Progenitor cell of endocrine pancreas (in vitro differentiated cells): ENCODE measurements around the gene TEX13D. TPM values are rescaled to one million over a fixed set of nuclear protein-coding genes. Genes with fewer than 3 reads are reported as not detected.
"Not testable (repeated sequence)": the region's sequence is repeated elsewhere in the genome, so short reads cannot be mapped to it uniquely, and the experiment has no call there.

ENCODE experiments used
- DNase-seq: peaks from one replicate; pipeline ENCODE4 v3.0.0; 2021; ENCODE audit warnings: low spot score; ENCODE audit not compliant: unreplicated experiment
- H3K27ac Mint-ChIP-seq: 2 replicates; pipeline ENCODE4 v1.8.0; 2021; ENCODE audit warnings: mild to moderate bottlenecking, moderate library complexity, mixed read lengths
- H3K27me3 Mint-ChIP-seq: 2 replicates; pipeline ENCODE4 v1.8.0; 2021; ENCODE audit warnings: mixed read lengths
- H3K36me3 Mint-ChIP-seq: 2 replicates; pipeline ENCODE4 v1.8.0; 2022; ENCODE audit warnings: mixed read lengths; ENCODE audit not compliant: insufficient read depth
- H3K4me1 Mint-ChIP-seq: 2 replicates; pipeline ENCODE4 v1.8.0; 2021; ENCODE audit warnings: low read depth, mixed read lengths
- H3K4me3 Mint-ChIP-seq: 2 replicates; pipeline ENCODE4 v1.8.0; 2021; ENCODE audit warnings: low read depth, mild to moderate bottlenecking, moderate library complexity, mixed read lengths
- H3K9me3 Mint-ChIP-seq: 2 replicates; pipeline ENCODE4 v1.8.0; 2021; ENCODE audit warnings: low read depth, mixed read lengths
- CTCF ChIP-seq: fragments of 200-600 bp; sonication (generic); IDR thresholded peaks from one replicate; pipeline ENCODE4 v1.5.0; 2021; ENCODE audit warnings: antibody characterized with exemption, mild to moderate bottlenecking; ENCODE audit not compliant: unreplicated experiment
- total RNA-seq: library from RNA; stranded (reverse); gene quantifications from 2 replicates; pipeline ENCODE4 v1.2.1, GENCODE V29; 2021

Gene TEX13D
- total RNA-seq, 1 donor from 2014 or later = not detected

DNA sequence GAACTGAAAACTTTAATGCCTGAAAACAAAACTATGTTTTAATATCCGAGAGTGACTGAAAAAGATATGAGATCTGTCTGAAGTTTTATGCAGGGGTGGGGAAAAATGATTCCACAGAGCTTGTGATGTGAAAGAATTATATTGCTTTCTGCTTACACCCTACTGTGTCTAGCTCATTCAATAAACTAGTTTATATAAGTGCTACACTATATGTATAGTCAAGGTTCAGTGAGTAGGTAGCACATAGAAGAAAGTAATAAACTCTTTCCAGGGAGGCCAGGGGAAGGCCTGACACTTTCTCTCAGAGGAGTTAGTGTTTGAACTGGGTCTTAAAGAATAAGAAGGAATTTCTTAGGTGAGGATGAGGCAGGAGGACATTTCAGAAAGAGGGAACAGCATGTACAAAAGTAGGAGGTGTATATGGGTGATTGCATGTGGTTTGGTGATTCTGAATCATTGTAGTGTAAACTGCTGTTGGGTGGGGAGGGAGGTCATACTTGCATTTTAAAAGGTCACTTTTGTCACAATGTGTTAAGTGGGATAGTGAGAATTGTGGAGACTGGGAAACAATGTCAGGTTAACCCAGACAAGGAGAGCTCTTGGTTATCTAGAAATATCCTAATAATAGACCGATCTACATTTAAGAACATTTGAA, 25.1 kb upstream of the TEX13D start:
- no peaks in the 10 kb centered on the region for H3K36me3 Mint-ChIP-seq
- H3K4me1 Mint-ChIP-seq = peaks cover 2% of the 10 kb centered on the region
- no peak overlapping the region for H3K27ac Mint-ChIP-seq
- DNase-seq = no peak
- H3K4me3 Mint-ChIP-seq = no peak overlapping the region
- no peak for TF ChIP-seq CTCF
- no peaks in the 10 kb centered on the region for H3K27me3 Mint-ChIP-seq
- H3K9me3 Mint-ChIP-seq = peaks cover 6% of the 10 kb centered on the region

- DNase-seq = no peak
- peaks cover 5% of the 10 kb centered on the region for H3K4me1 Mint-ChIP-seq
- TF ChIP-seq CTCF = no peak
- no peaks in the 10 kb centered on the region for H3K36me3 Mint-ChIP-seq
- no peaks in the 10 kb centered on the region for H3K9me3 Mint-ChIP-seq
- H3K4me3 Mint-ChIP-seq = no peak overlapping the region
- H3K27ac Mint-ChIP-seq = no peak overlapping the region
- H3K27me3 Mint-ChIP-seq = no peaks in the 10 kb centered on the region
Measured at GRCh38 chrX:124325732-124326131, 6.7 kb upstream of the TEX13D start.

DNA sequence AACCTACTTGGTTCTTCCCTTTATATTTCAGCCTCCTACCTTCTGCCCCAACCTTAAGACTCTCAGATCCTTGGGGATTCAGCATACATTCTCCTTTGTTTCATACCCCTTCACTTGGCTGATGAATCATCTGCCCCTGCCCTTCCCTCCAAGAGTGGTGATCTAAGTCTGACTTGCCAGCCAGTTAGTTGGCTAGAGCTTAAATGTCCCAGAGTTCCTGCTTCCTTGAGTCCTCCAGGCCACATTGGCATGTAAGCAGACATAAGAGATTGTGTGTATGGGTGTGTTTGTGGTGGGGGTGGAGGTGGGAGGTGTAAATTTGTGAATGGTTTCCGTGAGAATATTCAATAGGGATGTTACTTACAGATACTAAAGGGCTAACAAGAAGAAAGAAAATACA, 3.7 kb upstream of the TEX13D start:
- no peak for TF ChIP-seq CTCF
- H3K36me3 Mint-ChIP-seq = no peaks in the 10 kb centered on the region
- H3K4me3 Mint-ChIP-seq = no peak overlapping the region
- no peak for DNase-seq
- H3K27me3 Mint-ChIP-seq = no peaks in the 10 kb centered on the region
- peaks cover 5% of the 10 kb centered on the region for H3K4me1 Mint-ChIP-seq
- peaks cover 2% of the 10 kb centered on the region for H3K9me3 Mint-ChIP-seq
- H3K27ac Mint-ChIP-seq = no peak overlapping the region

- no peak overlapping the region for H3K27ac Mint-ChIP-seq
- H3K27me3 Mint-ChIP-seq = peaks cover 17% of the 10 kb centered on the region
- DNase-seq = no peak
- H3K36me3 Mint-ChIP-seq = no peaks in the 10 kb centered on the region
- peaks cover 2% of the 10 kb centered on the region for H3K9me3 Mint-ChIP-seq
- peaks cover 5% of the 10 kb centered on the region for H3K4me1 Mint-ChIP-seq
- TF ChIP-seq CTCF = no peak
- H3K4me3 Mint-ChIP-seq = no peak overlapping the region
Measured at GRCh38 chrX:124333862-124334261, 1.4 kb downstream of the TEX13D start.

GRCh38 chrX:124334555-124334954, 2.1 kb downstream of the TEX13D start:
- not testable (repeated sequence) for H3K9me3 Mint-ChIP-seq, H3K36me3 Mint-ChIP-seq, H3K27ac Mint-ChIP-seq, H3K4me1 Mint-ChIP-seq, H3K4me3 Mint-ChIP-seq, DNase-seq
- H3K27me3 Mint-ChIP-seq = peaks cover 17% of the 10 kb centered on the region

GRCh38 chrX:124335598-124335997, 3.1 kb downstream of the TEX13D start:
- no peak for DNase-seq
- peaks cover 17% of the 10 kb centered on the region for H3K27me3 Mint-ChIP-seq
- no peaks in the 10 kb centered on the region for H3K4me1 Mint-ChIP-seq
- peaks cover 2% of the 10 kb centered on the region for H3K9me3 Mint-ChIP-seq
- H3K36me3 Mint-ChIP-seq = no peaks in the 10 kb centered on the region
- H3K4me3 Mint-ChIP-seq = no peak overlapping the region
- TF ChIP-seq CTCF = no peak
- H3K27ac Mint-ChIP-seq = no peak overlapping the region
